HFFc6 (cell line): ENCODE data around the gene GPBP1. TPM values are rescaled to one million over a fixed set of nuclear protein-coding genes. Genes with fewer than 3 reads are reported as not detected.

Experiments
- DNase-seq: peaks from one replicate; pipeline ENCODE4 v3.0.0-alpha.2; 2018
- H3K27ac Mint-ChIP-seq: 2 replicates; pipeline ENCODE4 v1.8.0; 2020; ENCODE audit warnings: mild to moderate bottlenecking, mixed read lengths
- H3K27me3 Mint-ChIP-seq: 2 replicates; pipeline ENCODE4 v1.8.0; 2021; ENCODE audit warnings: mild to moderate bottlenecking, moderate library complexity, mixed read lengths; ENCODE audit not compliant: insufficient read depth
- H3K36me3 Mint-ChIP-seq: 2 replicates; pipeline ENCODE4 v1.8.0; 2021; ENCODE audit warnings: low read depth, mixed read lengths
- H3K4me1 Mint-ChIP-seq: 2 replicates; pipeline ENCODE4 v1.8.0; 2020; ENCODE audit warnings: low read depth, mixed read lengths
- H3K4me3 Mint-ChIP-seq: 2 replicates; pipeline ENCODE4 v1.8.0; 2020; ENCODE audit warnings: mild to moderate bottlenecking, moderate library complexity, mixed read lengths
- H3K9me3 Mint-ChIP-seq: 2 replicates; pipeline ENCODE4 v1.8.0; 2020; ENCODE audit warnings: mild to moderate bottlenecking, mixed read lengths
- total RNA-seq, 6 experiments: library from RNA; stranded (reverse); fragmentation: NEBNext Ultra II Directional; extraction: Animal tissue kit (Norgen Biotek cat#: 25700); gene quantifications; 2 replicates in 1 of 6; 3 replicates in 5 of 6; pipeline ENCODE4 v1.2.3, GENCODE V29; 2021
- TF ChIP-seq, protein P1 (sequence below): fragments of 200-600 bp; sonication (generic); IDR thresholded peaks from 2 replicates; pipeline ENCODE4 v1.5.0; 2021; ENCODE audit warnings: antibody characterized with exemption, mild to moderate bottlenecking

Gene GPBP1
- total RNA-seq, 6 experiments from 2014 or later, result 33.6 to 40.1 (median 36.5) TPM

DNA sequence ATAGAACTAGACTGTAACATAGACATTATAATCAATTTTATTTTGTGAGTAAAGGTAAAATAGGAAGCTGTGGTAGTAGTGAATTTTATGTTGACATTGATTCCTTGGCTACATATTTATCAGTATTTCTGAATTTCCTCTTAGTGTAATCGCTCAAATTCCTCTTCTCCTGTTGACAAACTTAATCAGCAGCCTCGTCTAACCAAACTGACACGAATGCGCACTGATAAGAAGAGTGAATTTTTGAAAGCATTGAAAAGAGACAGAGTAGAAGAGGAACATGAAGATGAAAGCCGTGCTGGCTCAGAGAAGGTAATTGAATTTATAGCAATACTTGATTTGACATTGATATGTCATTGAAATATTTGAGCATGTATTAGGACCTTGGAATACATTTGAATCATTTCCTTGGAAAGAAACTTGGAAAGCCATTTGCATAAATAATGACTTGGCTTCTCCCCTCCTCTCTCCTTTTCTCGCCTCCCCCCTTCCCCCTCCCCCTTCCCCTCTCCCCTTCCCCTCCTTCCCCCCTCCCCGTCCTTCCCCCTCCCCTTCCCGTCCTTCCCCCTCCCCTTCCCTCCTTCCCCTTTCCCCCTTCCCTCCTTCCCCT, 75.5 kb downstream of the GPBP1 start:
- TF ChIP-seq, protein P1, sequence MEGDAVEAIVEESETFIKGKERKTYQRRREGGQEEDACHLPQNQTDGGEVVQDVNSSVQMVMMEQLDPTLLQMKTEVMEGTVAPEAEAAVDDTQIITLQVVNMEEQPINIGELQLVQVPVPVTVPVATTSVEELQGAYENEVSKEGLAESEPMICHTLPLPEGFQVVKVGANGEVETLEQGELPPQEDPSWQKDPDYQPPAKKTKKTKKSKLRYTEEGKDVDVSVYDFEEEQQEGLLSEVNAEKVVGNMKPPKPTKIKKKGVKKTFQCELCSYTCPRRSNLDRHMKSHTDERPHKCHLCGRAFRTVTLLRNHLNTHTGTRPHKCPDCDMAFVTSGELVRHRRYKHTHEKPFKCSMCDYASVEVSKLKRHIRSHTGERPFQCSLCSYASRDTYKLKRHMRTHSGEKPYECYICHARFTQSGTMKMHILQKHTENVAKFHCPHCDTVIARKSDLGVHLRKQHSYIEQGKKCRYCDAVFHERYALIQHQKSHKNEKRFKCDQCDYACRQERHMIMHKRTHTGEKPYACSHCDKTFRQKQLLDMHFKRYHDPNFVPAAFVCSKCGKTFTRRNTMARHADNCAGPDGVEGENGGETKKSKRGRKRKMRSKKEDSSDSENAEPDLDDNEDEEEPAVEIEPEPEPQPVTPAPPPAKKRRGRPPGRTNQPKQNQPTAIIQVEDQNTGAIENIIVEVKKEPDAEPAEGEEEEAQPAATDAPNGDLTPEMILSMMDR, result no peak
- Mint-ChIP-seq H3K4me1 (no peaks in the 10 kb centered on the region), H3K27me3 (no peaks in the 10 kb centered on the region), H3K9me3 (no peaks in the 10 kb centered on the region), H3K36me3 (peaks cover 31% of the 10 kb centered on the region), H3K4me3 (no peak overlapping the region), H3K27ac (no peak overlapping the region)
- no peak for DNase-seq

DNA sequence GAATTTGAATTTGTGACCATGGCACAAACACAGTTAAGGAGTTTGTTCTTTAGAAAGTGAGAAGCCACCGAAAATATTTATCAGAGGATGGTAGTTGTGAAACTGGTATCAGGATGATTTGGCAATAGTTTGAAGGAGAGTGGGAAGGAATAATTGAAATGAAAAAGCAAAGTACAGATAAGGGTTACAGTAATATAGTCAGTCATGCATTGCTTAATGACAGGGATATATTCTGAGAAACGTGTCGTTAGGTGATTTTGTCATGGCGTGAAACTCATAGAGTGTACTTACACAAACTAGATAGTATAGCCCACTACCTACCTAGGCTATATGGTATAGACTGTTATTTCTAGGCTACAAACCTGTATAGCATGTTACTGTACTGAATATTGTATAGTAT, 84.2 kb downstream of the GPBP1 start:
- peaks cover 17% of the 10 kb centered on the region for H3K36me3 Mint-ChIP-seq

DNA sequence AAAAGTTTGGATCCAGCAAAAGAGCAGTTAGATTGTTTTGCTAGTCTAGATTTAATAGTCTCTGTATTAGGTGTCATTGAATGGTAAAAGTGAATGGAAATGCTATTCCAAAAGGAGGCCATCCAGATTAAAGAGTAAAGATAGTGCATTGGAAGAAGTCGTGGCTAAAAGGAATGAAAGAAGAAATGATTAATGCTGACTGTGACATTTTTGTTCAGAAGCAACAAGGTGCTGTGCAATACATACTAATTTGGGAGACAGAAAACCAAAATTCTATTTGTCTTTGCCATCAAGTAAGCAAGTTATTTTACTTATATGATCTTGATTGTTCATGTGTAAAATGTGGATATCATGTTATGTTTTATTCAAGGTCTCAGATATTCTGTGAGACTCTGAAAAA, 85.1 kb downstream of the GPBP1 start:
- peaks cover 23% of the 10 kb centered on the region for H3K36me3 Mint-ChIP-seq
- TF ChIP-seq, protein P1, result no peak
- no peak for DNase-seq
- H3K27ac Mint-ChIP-seq, result no peak overlapping the region
- peaks cover 21% of the 10 kb centered on the region for H3K4me1 Mint-ChIP-seq
- no peaks in the 10 kb centered on the region; the same call in 1 of the 2 replicates for H3K27me3 Mint-ChIP-seq
- no peak overlapping the region for H3K4me3 Mint-ChIP-seq
- H3K9me3 Mint-ChIP-seq, result no peaks in the 10 kb centered on the region

More for the DNA sequence above, 84.2 kb downstream of the GPBP1 start:
- Mint-ChIP-seq H3K27me3 (no peaks in the 10 kb centered on the region), H3K4me1 (peaks cover 21% of the 10 kb centered on the region), H3K4me3 (no peak overlapping the region), H3K9me3 (no peaks in the 10 kb centered on the region), H3K27ac (no peak overlapping the region)
- no peak for DNase-seq
- TF ChIP-seq, protein P1, result no peak

DNA sequence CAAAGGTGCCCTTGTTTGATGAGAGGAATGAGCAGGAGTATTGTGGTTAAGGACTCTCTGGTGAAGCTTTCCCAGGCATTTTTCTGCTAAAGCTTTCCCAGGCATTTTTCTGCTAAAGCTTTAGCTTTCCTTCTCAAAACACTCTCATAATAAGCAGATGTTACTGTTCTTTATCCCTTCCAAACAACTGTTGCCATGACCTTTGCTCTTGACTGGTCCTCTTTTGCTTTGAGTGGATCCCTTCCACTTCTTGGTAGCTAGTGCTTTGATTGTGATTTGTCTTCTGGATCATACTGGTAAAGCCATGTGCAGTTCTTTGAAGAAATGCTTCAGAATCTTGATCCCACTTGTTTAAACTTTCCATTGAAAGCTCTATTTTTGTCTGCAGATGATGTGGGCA, 85.8 kb downstream of the GPBP1 start:
- H3K36me3 Mint-ChIP-seq, result peaks cover 23% of the 10 kb centered on the region
- H3K27me3 Mint-ChIP-seq, result no peaks in the 10 kb centered on the region; the same call in 1 of the 2 replicates
- no peaks in the 10 kb centered on the region for H3K9me3 Mint-ChIP-seq
- peak overlapping the region; percentile 19; the same call in 1 of the 2 replicates for H3K27ac Mint-ChIP-seq
- DNase-seq, result no peak
- TF ChIP-seq, protein P1, result no peak
- H3K4me3 Mint-ChIP-seq, result no peak overlapping the region
- peaks cover 21% of the 10 kb centered on the region for H3K4me1 Mint-ChIP-seq

DNA sequence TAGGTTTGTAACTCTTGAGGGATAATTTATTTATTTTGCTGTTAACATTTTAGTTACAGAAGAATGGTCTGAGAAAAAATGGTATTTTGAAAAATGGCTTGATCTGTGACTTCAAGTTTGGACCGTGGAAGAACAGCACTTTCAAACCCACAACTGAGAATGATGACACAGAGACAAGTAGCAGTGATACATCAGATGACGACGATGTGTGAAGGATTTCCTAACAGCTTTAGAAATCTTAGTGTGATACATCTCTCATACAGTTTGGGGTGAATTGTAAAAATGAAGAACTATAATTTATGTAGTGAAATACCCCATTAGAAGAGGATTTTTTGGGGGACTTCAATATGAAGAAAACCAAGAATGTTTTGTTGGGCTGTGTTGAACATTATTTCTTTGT, 88.7 kb downstream of the GPBP1 start:
- DNase-seq, result no peak
- no peak overlapping the region for H3K27ac Mint-ChIP-seq
- H3K4me3 Mint-ChIP-seq, result no peak overlapping the region
- H3K36me3 Mint-ChIP-seq, result peaks cover 23% of the 10 kb centered on the region
- H3K9me3 Mint-ChIP-seq, result no peaks in the 10 kb centered on the region
- peaks cover 21% of the 10 kb centered on the region for H3K4me1 Mint-ChIP-seq
- TF ChIP-seq, protein P1, result no peak
- H3K27me3 Mint-ChIP-seq, result no peaks in the 10 kb centered on the region; the same call in 1 of the 2 replicates
